Tibial artery (tissue), 4 donors: ENCODE data around the gene TFDP2.

Experiments
- DNase-seq, 2 donors: peaks; one replicate each; pipeline ENCODE4 v3.0.0-alpha.2; 2019
- H3K27ac ChIP-seq, 2 donors: fragments of 200-600 bp; sonication (generic) in 1 of 2; 1 replicate in 1 of 2; 2 replicates in 1 of 2; pipeline ENCODE4 v1.5.1; 2018 to 2019; ENCODE audit warnings: mild to moderate bottlenecking in 1 of 2
- H3K27me3 ChIP-seq, 2 donors: fragments of 200-600 bp; sonication (generic) in 1 of 2; one replicate each; pipeline versions ENCODE4 v1.5.1 to v1.6.0; 2016 to 2019
- H3K36me3 ChIP-seq, 3 donors: fragments of 200-600 bp; sonication (generic) in 2 of 3; one replicate each; pipeline ENCODE4 v1.5.1; 2016 to 2019; ENCODE audit warnings: mild to moderate bottlenecking in 2 of 3
- H3K4me1 ChIP-seq, 4 donors: fragments of 200-600 bp; sonication (generic) in 2 of 4; 1 replicate in 3 of 4; 2 replicates in 1 of 4; pipeline ENCODE4 v1.5.1; 2016 to 2019
- H3K4me3 ChIP-seq, 2 donors: fragments of 200-600 bp; sonication (generic) in 1 of 2; 1 replicate in 1 of 2; 2 replicates in 1 of 2; pipeline ENCODE4 v1.5.1; 2018 to 2019; ENCODE audit warnings: mild to moderate bottlenecking in 2 of 2
- H3K9me3 ChIP-seq, 3 donors: fragments of 200-600 bp; sonication (generic) in 1 of 3; one replicate each; pipeline ENCODE4 v1.5.1; 2016 to 2019
- intact Hi-C: fragments of 100-400 bp; cut with DNase I; formaldehyde crosslinking; loops from one replicate; pipeline ENCODE4 v1.15.0; 2023; ENCODE audit warnings: low total_unique reads
- TF ChIP-seq, protein P1 (sequence below), 2 experiments: fragments of 200-600 bp in 1 of 2; fragments of 450-650 bp in 1 of 2; IDR thresholded peaks; one replicate each; pipeline ENCODE4 v1.5.1; 2017 to 2019; ENCODE audit warnings: antibody characterized with exemption in 2 of 2, mild to moderate bottlenecking in 1 of 2, moderate library complexity in 1 of 2

The TFDP2 gene

DNA sequence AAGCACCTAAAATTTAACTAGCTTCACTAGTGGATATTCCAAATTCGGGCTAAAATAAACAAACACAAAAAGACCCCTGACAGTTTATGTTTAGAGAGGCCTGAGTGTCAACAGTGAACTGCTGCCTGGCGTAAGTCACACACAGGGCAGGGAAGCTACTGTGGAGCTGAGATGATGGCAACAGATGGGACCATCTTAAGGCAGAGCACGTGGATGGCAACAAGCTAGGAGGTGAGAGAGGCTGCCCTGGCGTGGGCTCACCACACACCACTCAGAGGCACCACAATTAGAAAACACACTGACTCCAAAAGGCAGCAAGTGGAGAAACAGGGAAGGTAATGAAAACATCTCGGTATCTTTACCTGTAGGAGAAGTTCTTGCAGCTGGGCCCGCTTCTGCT lies 179.6 kb downstream of the TFDP2 start:
- Histone ChIP-seq H3K36me3 (peaks cover 0 to 11% (median 0%) of the 10 kb centered on the region in 3 donors), H3K27ac (no peak overlapping the region), H3K9me3 (no peaks in the 10 kb centered on the region), H3K4me1 (no peaks in the 10 kb centered on the region), H3K27me3 (no peaks in the 10 kb centered on the region), H3K4me3 (no peak overlapping the region)
- TF ChIP-seq, protein P1, sequence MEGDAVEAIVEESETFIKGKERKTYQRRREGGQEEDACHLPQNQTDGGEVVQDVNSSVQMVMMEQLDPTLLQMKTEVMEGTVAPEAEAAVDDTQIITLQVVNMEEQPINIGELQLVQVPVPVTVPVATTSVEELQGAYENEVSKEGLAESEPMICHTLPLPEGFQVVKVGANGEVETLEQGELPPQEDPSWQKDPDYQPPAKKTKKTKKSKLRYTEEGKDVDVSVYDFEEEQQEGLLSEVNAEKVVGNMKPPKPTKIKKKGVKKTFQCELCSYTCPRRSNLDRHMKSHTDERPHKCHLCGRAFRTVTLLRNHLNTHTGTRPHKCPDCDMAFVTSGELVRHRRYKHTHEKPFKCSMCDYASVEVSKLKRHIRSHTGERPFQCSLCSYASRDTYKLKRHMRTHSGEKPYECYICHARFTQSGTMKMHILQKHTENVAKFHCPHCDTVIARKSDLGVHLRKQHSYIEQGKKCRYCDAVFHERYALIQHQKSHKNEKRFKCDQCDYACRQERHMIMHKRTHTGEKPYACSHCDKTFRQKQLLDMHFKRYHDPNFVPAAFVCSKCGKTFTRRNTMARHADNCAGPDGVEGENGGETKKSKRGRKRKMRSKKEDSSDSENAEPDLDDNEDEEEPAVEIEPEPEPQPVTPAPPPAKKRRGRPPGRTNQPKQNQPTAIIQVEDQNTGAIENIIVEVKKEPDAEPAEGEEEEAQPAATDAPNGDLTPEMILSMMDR (IDR thresholded peaks at IDR 0.05) = no peak
- no peak for DNase-seq
- intact Hi-C loops = no loop called here

DNA sequence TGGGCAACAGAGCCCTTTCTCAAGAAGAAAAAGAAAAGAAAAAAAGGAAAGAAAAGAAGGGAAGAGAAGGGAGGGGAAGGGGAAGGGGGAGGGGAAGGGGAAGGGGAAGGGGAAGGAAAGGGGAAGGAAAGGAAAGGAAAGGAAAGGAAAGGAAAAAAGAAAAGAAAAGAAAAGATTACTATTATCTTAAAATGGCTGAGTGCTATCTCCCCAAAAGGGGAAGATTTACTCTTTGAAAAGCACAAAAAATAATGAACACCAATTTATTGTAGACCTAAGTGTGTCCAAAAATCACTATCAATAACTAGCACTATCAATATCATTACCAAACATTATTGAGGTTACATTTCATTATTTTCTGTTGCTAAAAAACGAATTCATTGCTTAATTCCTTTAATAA lies 183.9 kb downstream of the TFDP2 start:
- intact Hi-C loops = no loop called here
- Histone ChIP-seq H3K27ac (no peak overlapping the region), H3K9me3 (no peaks in the 10 kb centered on the region), H3K36me3 (peaks cover 0 to 26% (median 0%) of the 10 kb centered on the region in 3 donors), H3K4me3 (no peak overlapping the region), H3K4me1 (peaks cover 0 to 6% (median 3%) of the 10 kb centered on the region in 4 donors), H3K27me3 (no peaks in the 10 kb centered on the region)
- DNase-seq = no peak
- TF ChIP-seq, protein P1 (IDR thresholded peaks at IDR 0.05) = no peak

DNA sequence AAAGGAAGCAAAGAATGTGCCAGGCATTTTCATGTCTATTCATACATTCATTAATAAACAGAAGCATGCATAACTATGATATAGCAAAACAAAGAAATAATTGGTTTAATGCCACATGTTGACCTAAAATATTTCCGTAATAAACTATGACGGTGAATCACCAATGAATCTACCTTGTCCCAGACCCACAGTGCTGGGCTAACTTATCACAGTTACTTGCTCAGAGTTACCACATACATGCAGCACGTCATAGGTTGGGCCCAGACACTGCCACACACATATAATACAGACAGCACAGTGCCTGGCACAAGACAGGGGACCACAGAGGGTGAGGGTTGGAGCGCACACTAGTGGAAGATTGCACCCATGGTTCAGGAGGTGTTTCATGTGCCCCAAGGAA lies 186.0 kb downstream of the TFDP2 start:
- TF ChIP-seq, protein P1 (IDR thresholded peaks at IDR 0.05) = no peak
- intact Hi-C loops = no loop called here

DNA sequence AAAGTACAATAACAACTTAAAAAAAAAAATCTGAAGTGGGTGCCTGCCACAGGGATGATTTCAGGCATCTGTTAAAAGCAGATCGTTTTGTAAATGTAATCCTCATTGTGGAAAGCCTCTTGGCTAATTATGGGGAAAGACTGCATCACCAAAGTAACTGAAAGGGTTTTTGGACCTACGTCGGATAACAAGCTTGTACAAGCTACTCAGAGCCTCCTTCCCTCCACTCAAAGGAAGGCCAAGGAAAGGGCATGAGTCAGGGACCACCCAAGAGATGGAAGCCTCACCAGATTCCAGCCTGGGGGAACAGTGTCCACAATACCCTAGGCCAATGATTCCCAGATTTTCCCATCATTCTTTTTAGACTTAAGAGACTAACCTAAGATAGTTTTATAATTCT lies 188.6 kb downstream of the TFDP2 start:
- Histone ChIP-seq H3K4me3 (no peak overlapping the region), H3K4me1 (peaks cover 0 to 21% (median 10%) of the 10 kb centered on the region in 4 donors), H3K27me3 (no peaks in the 10 kb centered on the region), H3K27ac (peak overlapping the region; percentile 65 to 77), H3K9me3 (no peaks in the 10 kb centered on the region), H3K36me3 (peaks cover 20 to 24% (median 23%) of the 10 kb centered on the region in 3 donors)
- intact Hi-C loops = no loop called here
- no peak for DNase-seq
- TF ChIP-seq, protein P1 (IDR thresholded peaks at IDR 0.05) = no peak

More for the DNA sequence above, 186.0 kb downstream of the TFDP2 start:
- H3K27ac ChIP-seq = no peak overlapping the region
- DNase-seq = no peak
- no peak overlapping the region for H3K4me3 ChIP-seq
- no peaks in the 10 kb centered on the region for H3K27me3 ChIP-seq
- H3K9me3 ChIP-seq = no peaks in the 10 kb centered on the region
- peaks cover 7 to 15% (median 10%) of the 10 kb centered on the region in 3 donors for H3K36me3 ChIP-seq
- peaks cover 0 to 21% (median 10%) of the 10 kb centered on the region in 4 donors for H3K4me1 ChIP-seq

DNA sequence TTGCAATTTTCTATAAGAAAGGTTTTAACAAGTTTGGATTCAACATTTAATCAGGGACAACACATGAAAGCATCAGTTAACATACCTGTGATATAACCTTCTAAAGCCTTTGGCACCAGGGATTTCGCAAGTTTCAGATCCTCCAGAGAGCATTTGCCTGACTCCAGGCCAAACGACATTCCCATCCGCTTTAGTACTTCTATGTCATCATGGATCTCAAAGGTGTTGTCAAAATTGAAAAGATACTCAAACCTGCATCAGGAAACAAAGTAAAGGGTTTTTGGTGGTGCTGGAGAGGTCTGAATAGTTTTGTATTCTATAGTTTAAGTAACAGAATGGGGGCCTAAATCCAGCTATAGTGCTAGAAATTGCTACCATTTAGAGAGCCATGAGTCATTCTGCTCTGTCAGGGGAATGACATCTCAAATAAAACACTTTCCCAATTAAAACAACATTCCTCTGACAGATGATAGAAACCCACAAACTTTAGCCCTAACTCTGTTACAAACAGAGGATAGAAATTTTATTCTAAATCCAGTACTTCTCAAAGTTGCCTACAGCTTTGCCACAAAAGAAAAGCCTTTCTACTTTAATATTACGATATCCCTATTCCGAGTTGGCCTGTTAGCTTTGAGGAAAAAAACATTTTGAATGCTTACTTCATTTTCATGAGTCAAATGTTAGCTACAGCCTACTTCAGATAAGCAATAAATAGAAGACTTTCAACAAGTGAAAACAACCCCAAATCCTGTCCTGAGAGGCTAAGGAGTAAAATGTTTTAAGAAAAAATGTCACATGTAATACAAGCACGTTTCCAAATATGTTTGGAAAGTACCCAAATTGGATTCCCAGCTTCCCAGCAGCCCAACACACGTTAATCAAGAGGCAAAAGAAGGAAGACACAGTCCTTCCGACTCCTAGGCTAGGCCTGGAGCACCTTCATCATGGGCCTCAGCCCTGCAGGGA lies 189.5 kb downstream of the TFDP2 start:
- TF ChIP-seq, protein P1 (IDR thresholded peaks at IDR 0.05) = no peak
- Histone ChIP-seq H3K27ac (peak overlapping the region; percentile 65 to 77), H3K9me3 (no peaks in the 10 kb centered on the region), H3K4me3 (no peak overlapping the region), H3K4me1 (peaks cover 0 to 21% (median 10%) of the 10 kb centered on the region in 4 donors), H3K36me3 (peaks cover 20 to 24% (median 23%) of the 10 kb centered on the region in 3 donors), H3K27me3 (no peaks in the 10 kb centered on the region)
- no peak for DNase-seq
- intact Hi-C loops = no loop called here
